ENCODE data around the gene NRP2.

NRP2 gene

GRCh38 chr2:205709319-205709718 lies 27.0 kb downstream of the NRP2 start:
- TF ChIP-seq CTCF (conservative IDR thresholded peaks at IDR 0.05; ENCODE audit: low read depth, low read length): no peak
- no peak overlapping the region for H3K4me3 ChIP-seq (ENCODE audit: low read depth, low read length)

GRCh38 chr2:205712508-205712907 lies 30.2 kb downstream of the NRP2 start:
- peak; percentile 63 for DNase-seq (ENCODE audit: low read depth)
- H3K4me3 ChIP-seq (ENCODE audit: low read depth, low read length): no peak overlapping the region
- TF ChIP-seq CTCF (conservative IDR thresholded peaks at IDR 0.05; ENCODE audit: low read depth, low read length): no peak

More at GRCh38 chr2:205709319-205709718, 27.0 kb downstream of the NRP2 start:
- DNase-seq (ENCODE audit: low read depth): no peak

GRCh38 chr2:205713086-205713485 lies 30.8 kb downstream of the NRP2 start:
- DNase-seq (ENCODE audit: low read depth): peak; percentile 61
- H3K4me3 ChIP-seq (ENCODE audit: low read depth, low read length): no peak overlapping the region
- no peak for TF ChIP-seq CTCF (conservative IDR thresholded peaks at IDR 0.05; ENCODE audit: low read depth, low read length)

GRCh38 chr2:205714058-205714776 lies 31.9 kb downstream of the NRP2 start:
- H3K4me3 ChIP-seq (ENCODE audit: low read depth, low read length): no peak overlapping the region
- DNase-seq (ENCODE audit: low read depth): peak; percentile 76
- TF ChIP-seq CTCF (conservative IDR thresholded peaks at IDR 0.05; ENCODE audit: low read depth, low read length): no peak

GRCh38 chr2:205714789-205715720 lies 32.8 kb downstream of the NRP2 start:
- H3K4me3 ChIP-seq (ENCODE audit: low read depth, low read length): no peak overlapping the region
- DNase-seq (ENCODE audit: low read depth): no peak
- no peak for TF ChIP-seq CTCF (conservative IDR thresholded peaks at IDR 0.05; ENCODE audit: low read depth, low read length)

- no peak for DNase-seq (ENCODE audit: low read depth)
- peak; percentile 29 for TF ChIP-seq CTCF (conservative IDR thresholded peaks at IDR 0.05; ENCODE audit: low read depth, low read length)
- no peak overlapping the region for H3K4me3 ChIP-seq (ENCODE audit: low read depth, low read length)
These were observed 33.7 kb downstream of the NRP2 start for GRCh38 chr2:205715831-205716525.

All from choroid plexus epithelial cell (primary cell).